Kidney (tissue), 14 donors: ENCODE measurements around the gene OSBPL9. TPM values are rescaled to one million over a fixed set of nuclear protein-coding genes. Genes with fewer than 3 reads are reported as not detected.

Source experiments
- DNase-seq, 5 donors: peaks; one replicate each; pipeline ENCODE4 v3.0.0-alpha.2; 2013 to 2020
- FAIRE-seq: peaks from 2 replicates; lab custom pipeline; 2012; peaks lifted over from hg19 to GRCh38; lab: Jason Lieb, UNC
- H3K27ac ChIP-seq, 2 donors: one replicate each; pipeline ENCODE4 v1.7.0; 2013; ENCODE audit warnings: low read depth in 2 of 2, low read length in 2 of 2, inconsistent platforms in 1 of 2
- H3K27me3 ChIP-seq: one replicate; pipeline ENCODE4 v1.7.1; 2013; ENCODE audit warnings: low read length, inconsistent platforms; ENCODE audit not compliant: control insufficient read depth, insufficient read depth
- H3K36me3 ChIP-seq, 3 donors: one replicate each; pipeline versions ENCODE4 v1.7.0 to v1.7.1; 2013; ENCODE audit warnings: low read length in 3 of 3, control low read depth in 1 of 3, inconsistent platforms in 1 of 3; ENCODE audit not compliant: insufficient read depth in 3 of 3, control insufficient read depth in 2 of 3
- H3K4me1 ChIP-seq, 3 donors: one replicate each; pipeline versions ENCODE4 v1.7.0 to v1.7.1; 2013; ENCODE audit warnings: low read length in 3 of 3, inconsistent platforms in 1 of 3, low read depth in 1 of 3; ENCODE audit not compliant: control insufficient read depth in 2 of 3, insufficient read depth in 2 of 3
- H3K4me3 ChIP-seq, 3 donors: one replicate each; pipeline versions ENCODE4 v1.7.0 to v1.8.1; 2013; ENCODE audit warnings: low read length in 3 of 3, control low read depth in 1 of 3, inconsistent platforms in 1 of 3
- H3K9ac ChIP-seq, 3 donors: one replicate each; pipeline versions ENCODE4 v1.7.0 to v1.7.1; 2013; ENCODE audit warnings: low read length in 3 of 3, control low read depth in 1 of 3, inconsistent platforms in 1 of 3
- H3K9me3 ChIP-seq, 3 donors: one replicate each; pipeline versions ENCODE4 v1.7.0 to v1.7.1; 2013; ENCODE audit warnings: low read length in 3 of 3, control low read depth in 1 of 3, inconsistent platforms in 1 of 3; ENCODE audit not compliant: control insufficient read depth in 2 of 3, insufficient read depth in 1 of 3
- CTCF ChIP-seq: IDR thresholded peaks from 3 replicates; pipeline ENCODE4 v1.5.1; 2012; ENCODE audit warnings: mild to moderate bottlenecking, moderate library complexity, borderline replicate concordance; ENCODE audit not compliant: insufficient read depth; ENCODE audit errors: extremely low read depth
- intact Hi-C: fragments of 100-400 bp; cut with DNase I; formaldehyde crosslinking; loops from one replicate; pipeline ENCODE4 v1.11.1; 2022
- polyA plus RNA-seq: library from polyadenylated mRNA; stranded (reverse); fragments of 350-450 nt; fragmentation: Illumina TruSeq; extraction: RNeasy Lipid Tissue Mini Kit (QIAGEN cat#74804); gene quantifications from one replicate; pipeline ENCODE4 v1.2.3, GENCODE V29; 2014; ENCODE audit warnings: low read depth, low replicate concordance; ENCODE audit not compliant: insufficient read depth
- total RNA-seq: library from RNA; stranded (reverse); fragmentation: NEBNext Ultra II Directional; extraction: Animal tissue kit (Norgen Biotek cat#: 25700); gene quantifications from one replicate; pipeline ENCODE4 v1.2.1, GENCODE V29; 2021
- donor health status: control.
- donor health status: control.
- donor health status: control.
- donor health status: control.
- donor health status: control.
- donor health status: DM: yes; HTN: yes; CAD: no.
- donor health status: Normal renal cell carcinoma (clear cell type).

The OSBPL9 gene
- total and polyA plus RNA-seq, 2 donors from 2014 or later: 73.2 to 76.6 TPM

- Histone ChIP-seq H3K9me3 (no peaks in the 10 kb centered on the region), H3K27ac (no peak overlapping the region), H3K36me3 (peaks cover 0 to 2% (median 0%) of the 10 kb centered on the region in 3 donors), H3K27me3 (no peaks in the 10 kb centered on the region), H3K4me1 (peaks cover 0 to 5% (median 0%) of the 10 kb centered on the region in 3 donors), H3K4me3 (no peak overlapping the region), H3K9ac (no peak overlapping the region)
- no peak for TF ChIP-seq CTCF
- no peak for FAIRE-seq
- intact Hi-C loops: no loop called here
- DNase-seq: no peak
Observed at GRCh38 chr1:51708911-51709760, 92.2 kb downstream of the OSBPL9 start.

GRCh38 chr1:51709951-51710350 lies 93.1 kb downstream of the OSBPL9 start:
- FAIRE-seq: no peak
- no peaks in the 10 kb centered on the region for H3K36me3 ChIP-seq
- no peak overlapping the region for H3K9ac ChIP-seq
- no peak overlapping the region for H3K4me3 ChIP-seq
- peaks cover 0 to 5% (median 0%) of the 10 kb centered on the region in 3 donors for H3K4me1 ChIP-seq
- TF ChIP-seq CTCF: no peak
- H3K27ac ChIP-seq: no peak overlapping the region
- no peaks in the 10 kb centered on the region for H3K27me3 ChIP-seq
- H3K9me3 ChIP-seq: no peaks in the 10 kb centered on the region
- no peak for DNase-seq
- intact Hi-C loops: no loop called here

GRCh38 chr1:51712590-51712989 lies 95.7 kb downstream of the OSBPL9 start:
- Histone ChIP-seq H3K9ac (no peak overlapping the region), H3K4me1 (peaks cover 0 to 5% (median 0%) of the 10 kb centered on the region in 3 donors), H3K9me3 (no peaks in the 10 kb centered on the region), H3K4me3 (no peak overlapping the region), H3K36me3 (no peaks in the 10 kb centered on the region), H3K27ac (no peak overlapping the region), H3K27me3 (no peaks in the 10 kb centered on the region)
- intact Hi-C loops: no loop called here
- DNase-seq (no peak), FAIRE-seq (peak; percentile 13)
- no peak for TF ChIP-seq CTCF
